Nephron progenitor cell (in vitro differentiated cells): ENCODE measurements around the gene CDHR1.

Experiments
- DNase-seq: peaks from one replicate; pipeline ENCODE4 v3.0.0; 2021
- H3K27ac Mint-ChIP-seq: 2 replicates; pipeline ENCODE4 v1.8.0; 2021; ENCODE audit warnings: mild to moderate bottlenecking, moderate library complexity, mixed read lengths
- H3K27me3 Mint-ChIP-seq: 2 replicates; pipeline ENCODE4 v1.8.0; 2021; ENCODE audit warnings: mild to moderate bottlenecking, low read depth, mixed read lengths; ENCODE audit not compliant: poor library complexity
- H3K36me3 Mint-ChIP-seq: 2 replicates; pipeline ENCODE4 v1.8.0; 2021; ENCODE audit warnings: low read depth, mixed read lengths
- H3K4me1 Mint-ChIP-seq: 2 replicates; pipeline ENCODE4 v1.8.0; 2021; ENCODE audit warnings: mixed read lengths
- H3K4me3 Mint-ChIP-seq: 2 replicates; pipeline ENCODE4 v1.8.0; 2021; ENCODE audit warnings: mild to moderate bottlenecking, moderate library complexity, mixed read lengths
- H3K9me3 Mint-ChIP-seq: 2 replicates; pipeline ENCODE4 v1.8.0; 2021; ENCODE audit warnings: mild to moderate bottlenecking, moderate library complexity, mixed read lengths
- TF ChIP-seq, protein P1 (sequence below): fragments of 200-600 bp; sonication (generic); IDR thresholded peaks from 2 replicates; pipeline ENCODE4 v1.5.0; 2021; ENCODE audit warnings: antibody characterized with exemption

Gene CDHR1

DNA sequence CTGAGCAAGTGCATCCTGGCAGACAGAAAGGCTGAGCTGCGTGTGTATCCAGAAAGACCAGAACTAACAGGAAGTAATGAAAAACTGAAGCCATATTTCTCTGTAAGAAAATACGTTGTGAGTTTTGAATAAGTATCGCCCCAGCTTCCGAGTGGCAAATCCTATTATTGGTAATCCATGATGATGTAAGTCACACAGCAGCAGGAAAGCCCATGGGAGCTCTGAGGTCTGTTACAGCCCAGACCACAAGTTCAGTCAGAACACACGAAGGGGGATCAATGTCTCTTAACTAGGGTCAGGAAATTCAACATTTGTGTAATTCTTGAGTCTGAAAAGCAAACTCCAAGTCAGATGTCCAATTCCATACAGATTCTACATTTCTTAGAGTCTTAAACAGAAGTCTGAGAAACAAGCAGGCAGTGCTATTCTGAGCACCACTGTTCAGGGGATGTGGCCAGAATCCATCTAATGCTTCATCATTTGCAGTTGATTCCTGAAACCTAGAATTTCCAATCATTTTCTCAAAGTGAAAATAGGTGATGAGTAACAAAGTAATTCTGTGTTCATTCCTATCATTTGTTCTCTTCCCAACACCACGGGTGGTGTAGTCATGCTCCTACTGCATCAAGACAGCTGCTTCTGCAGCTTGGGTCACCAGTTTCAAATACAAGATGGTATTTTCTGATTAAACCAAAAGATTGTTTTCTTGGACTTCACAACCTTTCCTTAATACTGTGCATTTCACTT lies 31.3 kb downstream of the CDHR1 start, which contains the start of gene LRIT2:
Gene LRIT2 (minus strand): TSS at position 118 of the 747 bp plus-strand sequence. CDS start 24 bp downstream, at position 94.
- Mint-ChIP-seq H3K36me3 (no peaks in the 10 kb centered on the region), H3K27me3 (peaks cover 24% of the 10 kb centered on the region), H3K4me1 (no peaks in the 10 kb centered on the region), H3K27ac (no peak within 1 kb of the TSS), H3K4me3 (no peak within 1 kb of the TSS), H3K9me3 (no peaks in the 10 kb centered on the region)
- DNase-seq, result no peak
- TF ChIP-seq, protein P1, sequence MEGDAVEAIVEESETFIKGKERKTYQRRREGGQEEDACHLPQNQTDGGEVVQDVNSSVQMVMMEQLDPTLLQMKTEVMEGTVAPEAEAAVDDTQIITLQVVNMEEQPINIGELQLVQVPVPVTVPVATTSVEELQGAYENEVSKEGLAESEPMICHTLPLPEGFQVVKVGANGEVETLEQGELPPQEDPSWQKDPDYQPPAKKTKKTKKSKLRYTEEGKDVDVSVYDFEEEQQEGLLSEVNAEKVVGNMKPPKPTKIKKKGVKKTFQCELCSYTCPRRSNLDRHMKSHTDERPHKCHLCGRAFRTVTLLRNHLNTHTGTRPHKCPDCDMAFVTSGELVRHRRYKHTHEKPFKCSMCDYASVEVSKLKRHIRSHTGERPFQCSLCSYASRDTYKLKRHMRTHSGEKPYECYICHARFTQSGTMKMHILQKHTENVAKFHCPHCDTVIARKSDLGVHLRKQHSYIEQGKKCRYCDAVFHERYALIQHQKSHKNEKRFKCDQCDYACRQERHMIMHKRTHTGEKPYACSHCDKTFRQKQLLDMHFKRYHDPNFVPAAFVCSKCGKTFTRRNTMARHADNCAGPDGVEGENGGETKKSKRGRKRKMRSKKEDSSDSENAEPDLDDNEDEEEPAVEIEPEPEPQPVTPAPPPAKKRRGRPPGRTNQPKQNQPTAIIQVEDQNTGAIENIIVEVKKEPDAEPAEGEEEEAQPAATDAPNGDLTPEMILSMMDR, result no peak

DNA sequence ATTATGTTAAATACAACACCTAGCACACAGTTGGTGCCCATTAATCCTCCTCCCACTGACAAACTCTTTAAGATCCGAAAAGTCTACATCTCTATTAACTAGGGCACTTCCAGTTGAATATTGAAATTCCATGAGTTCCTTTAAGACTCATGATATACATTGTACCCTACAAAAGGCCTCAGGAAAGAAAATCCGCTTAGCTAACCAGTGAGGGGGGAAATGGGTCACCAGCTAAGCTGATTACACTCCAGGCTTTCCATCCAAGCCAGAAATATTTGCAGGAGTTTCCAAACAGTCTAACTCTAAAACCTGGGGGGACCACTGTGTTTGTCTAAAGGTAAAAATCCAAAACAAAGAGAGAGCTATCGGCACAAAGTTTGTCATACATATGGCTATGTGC lies 32.3 kb downstream of the CDHR1 start:
- no peaks in the 10 kb centered on the region for H3K4me1 Mint-ChIP-seq
- no peak overlapping the region for H3K4me3 Mint-ChIP-seq
- H3K27me3 Mint-ChIP-seq, result peaks cover 28% of the 10 kb centered on the region
- DNase-seq, result no peak
- H3K36me3 Mint-ChIP-seq, result no peaks in the 10 kb centered on the region
- no peak overlapping the region for H3K27ac Mint-ChIP-seq
- no peaks in the 10 kb centered on the region for H3K9me3 Mint-ChIP-seq
- TF ChIP-seq, protein P1, result no peak

- Mint-ChIP-seq H3K27me3 (peaks cover 28% of the 10 kb centered on the region), H3K4me1 (no peaks in the 10 kb centered on the region), H3K9me3 (no peaks in the 10 kb centered on the region), H3K36me3 (no peaks in the 10 kb centered on the region), H3K27ac (no peak overlapping the region), H3K4me3 (no peak overlapping the region)
- DNase-seq, result no peak
- TF ChIP-seq, protein P1, result no peak
Measured at GRCh38 chr10:84227810-84228209, 33.5 kb downstream of the CDHR1 start.

DNA sequence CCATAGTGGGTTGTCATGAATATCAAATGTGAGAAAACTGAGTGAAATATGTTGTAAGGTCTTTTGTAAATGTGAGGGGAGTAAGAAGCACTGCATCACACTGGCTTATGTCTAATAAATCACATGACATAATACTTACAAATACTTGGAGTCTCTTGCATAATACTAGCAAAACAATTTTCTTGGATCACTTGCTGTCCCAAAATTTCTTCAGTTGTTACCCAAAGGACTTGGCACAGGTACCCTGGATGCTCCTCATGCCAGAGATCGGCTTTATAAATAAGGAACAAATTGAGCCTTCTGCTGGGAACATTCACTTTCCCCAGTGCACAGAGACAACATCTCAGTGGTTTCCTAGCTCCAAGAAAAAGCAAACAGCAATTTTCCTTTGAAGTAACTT lies 36.0 kb downstream of the CDHR1 start:
- no peak overlapping the region for H3K4me3 Mint-ChIP-seq
- no peaks in the 10 kb centered on the region for H3K36me3 Mint-ChIP-seq
- H3K9me3 Mint-ChIP-seq, result no peaks in the 10 kb centered on the region
- TF ChIP-seq, protein P1, result no peak
- H3K27me3 Mint-ChIP-seq, result peaks cover 28% of the 10 kb centered on the region
- DNase-seq, result no peak
- no peak overlapping the region for H3K27ac Mint-ChIP-seq
- no peaks in the 10 kb centered on the region for H3K4me1 Mint-ChIP-seq

DNA sequence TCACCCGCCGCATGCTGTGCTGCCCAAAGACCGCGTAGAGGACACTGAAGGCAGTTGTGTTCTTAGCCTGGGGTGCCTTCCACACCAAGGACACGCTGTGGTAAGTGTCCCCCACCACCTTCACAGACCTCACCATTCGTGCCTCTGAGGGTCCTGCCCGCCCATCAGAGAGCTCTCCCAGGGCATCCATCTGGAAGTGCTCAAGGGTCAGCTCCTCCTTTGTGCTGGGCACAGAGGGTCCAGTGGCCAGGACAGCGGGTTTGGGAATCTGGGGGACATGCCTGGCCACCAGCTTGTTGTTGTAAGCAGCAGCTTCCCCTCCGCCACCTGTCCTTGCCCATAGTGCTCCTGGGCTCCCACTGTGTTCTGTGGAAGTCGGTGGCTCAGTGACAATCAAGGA lies 38.0 kb downstream of the CDHR1 start:
- Mint-ChIP-seq H3K27me3 (peaks cover 27% of the 10 kb centered on the region), H3K36me3 (no peaks in the 10 kb centered on the region), H3K4me1 (no peaks in the 10 kb centered on the region), H3K27ac (no peak overlapping the region), H3K9me3 (no peaks in the 10 kb centered on the region), H3K4me3 (no peak overlapping the region)
- TF ChIP-seq, protein P1, result no peak
- DNase-seq, result no peak

GRCh38 chr10:84233940-84234339 lies 39.6 kb downstream of the CDHR1 start:
- H3K27ac Mint-ChIP-seq, result no peak overlapping the region
- DNase-seq, result no peak
- TF ChIP-seq, protein P1, result no peak
- no peaks in the 10 kb centered on the region for H3K36me3 Mint-ChIP-seq
- no peaks in the 10 kb centered on the region for H3K4me1 Mint-ChIP-seq
- H3K27me3 Mint-ChIP-seq, result peaks cover 40% of the 10 kb centered on the region
- no peak overlapping the region for H3K4me3 Mint-ChIP-seq
- no peaks in the 10 kb centered on the region for H3K9me3 Mint-ChIP-seq
